Panc1 (cell line): ENCODE results near the gene CNIH2. TPM values are rescaled to one million over a fixed set of nuclear protein-coding genes. Genes with fewer than 3 reads are reported as not detected.

Experiments used
- ATAC-seq: fragments of 200-7000 bp; cut with Tn5 transposase; 2 replicates; pipeline ENCODE4 v1.9.1; 2020; ENCODE audit warnings: mild to moderate bottlenecking, moderate library complexity
- BruUV-seq: library from RNA; stranded (reverse); fragments of 400-500 nt; replicated peaks from 2 replicates; lab custom pipeline; 2021; lab: Mats Ljungman, UMichigan
- CTCF ChIA-PET: fragments of 300-600 bp; sonication (Branson Sonifier 250); formaldehyde crosslinking; loops from one replicate; lab custom pipeline; 2022; ENCODE audit warnings: antibody characterized with exemption; lab: Charles Lee
- POLR2A ChIA-PET: fragments of 300-600 bp; sonication (Branson Sonifier 250); formaldehyde crosslinking; loops from one replicate; lab custom pipeline; 2022; ENCODE audit warnings: antibody characterized with exemption; lab: Charles Lee
- DNase-seq: peaks from one replicate; pipeline ENCODE4 v3.0.0-alpha.2; 2010; ENCODE audit warnings: low read depth, low spot score
- H3K27ac ChIP-seq: 2 replicates; pipeline ENCODE4 v1.5.1; 2011; ENCODE audit warnings: mild to moderate bottlenecking, low read length, inconsistent platforms
- H3K27me3 ChIP-seq: fragments of 200-500 bp; sonication (Bioruptor generic); 2 replicates; pipeline ENCODE4 v1.6.0; 2014; ENCODE audit warnings: low read length, inconsistent platforms; ENCODE audit not compliant: control insufficient read depth, insufficient read depth
- H3K36me3 ChIP-seq: fragments of 200-500 bp; sonication (Bioruptor generic); 2 replicates; pipeline ENCODE4 v1.5.1; 2014; ENCODE audit warnings: inconsistent platforms, mild to moderate bottlenecking, low read length, moderate library complexity; ENCODE audit not compliant: control insufficient read depth, insufficient read depth
- H3K4me1 ChIP-seq: 2 replicates; pipeline ENCODE4 v1.5.1; 2011; ENCODE audit warnings: inconsistent platforms, mild to moderate bottlenecking, low read length, moderate library complexity; ENCODE audit not compliant: control insufficient read depth, insufficient read depth
- H3K4me3 ChIP-seq, 2 experiments: 2 replicates each; pipeline ENCODE4 v1.5.1; 2011 to 2012; ENCODE audit warnings: low read depth in 2 of 2, low read length in 2 of 2, mild to moderate bottlenecking in 2 of 2, inconsistent platforms in 1 of 2, moderate library complexity in 1 of 2
- H3K9me3 ChIP-seq: fragments of 200-500 bp; sonication (Bioruptor generic); 2 replicates; pipeline ENCODE4 v1.5.1; 2014; ENCODE audit warnings: low read depth, mild to moderate bottlenecking, inconsistent platforms, low read length, moderate library complexity; ENCODE audit not compliant: control insufficient read depth, insufficient read depth
- POLR2AphosphoS5 ChIP-seq: IDR thresholded peaks from 2 replicates; pipeline ENCODE4 v1.6.1; 2012; ENCODE audit warnings: mild to moderate bottlenecking, low read depth, low read length, moderate library complexity
- SIN3A ChIP-seq: IDR thresholded peaks from 2 replicates; pipeline ENCODE4 v1.6.1; 2012; ENCODE audit warnings: low read depth, mild to moderate bottlenecking, low read length, moderate library complexity, borderline replicate concordance; ENCODE audit not compliant: insufficient read depth
- TCF7L2 ChIP-seq: IDR thresholded peaks from 2 replicates; pipeline ENCODE4 v1.6.1; 2011; ENCODE audit warnings: mild to moderate bottlenecking, low read depth, low read length, inconsistent platforms
- in situ Hi-C: cut with HindIII; loops from 2 replicates; pipeline ENCODE4 v1.10.0; 2016; ENCODE audit warnings: low sequenced_read_pairs, low pct_unique_long_range_greater_than_20kb
- intact Hi-C: fragments of 100-400 bp; cut with micrococcal nuclease; formaldehyde crosslinking; loops from one replicate; pipeline ENCODE4 v1.10.0; 2022; ENCODE audit not compliant: unreplicated experiment
- total RNA-seq: library from RNA; stranded (reverse); gene quantifications from one replicate; pipeline ENCODE4 v1.2.1, GENCODE V29; 2021; ENCODE audit not compliant: unreplicated experiment
- TF ChIP-seq, protein P1 (sequence below), 2 experiments: IDR thresholded peaks; 2 replicates each; pipeline ENCODE4 v1.6.1; 2011 to 2012; ENCODE audit warnings: low read depth in 2 of 2, control low read depth in 1 of 2, low read length in 1 of 2, mild to moderate bottlenecking in 1 of 2, moderate library complexity in 1 of 2; ENCODE audit not compliant: insufficient read depth in 1 of 2
- TF ChIP-seq, protein P2 (sequence below): fragments of 450-650 bp; IDR thresholded peaks from 2 replicates; pipeline ENCODE4 v1.5.1; 2017; ENCODE audit warnings: mild to moderate bottlenecking

Gene CNIH2
- total RNA-seq, 1 experiment from 2014 or later: 9.3 TPM

DNA sequence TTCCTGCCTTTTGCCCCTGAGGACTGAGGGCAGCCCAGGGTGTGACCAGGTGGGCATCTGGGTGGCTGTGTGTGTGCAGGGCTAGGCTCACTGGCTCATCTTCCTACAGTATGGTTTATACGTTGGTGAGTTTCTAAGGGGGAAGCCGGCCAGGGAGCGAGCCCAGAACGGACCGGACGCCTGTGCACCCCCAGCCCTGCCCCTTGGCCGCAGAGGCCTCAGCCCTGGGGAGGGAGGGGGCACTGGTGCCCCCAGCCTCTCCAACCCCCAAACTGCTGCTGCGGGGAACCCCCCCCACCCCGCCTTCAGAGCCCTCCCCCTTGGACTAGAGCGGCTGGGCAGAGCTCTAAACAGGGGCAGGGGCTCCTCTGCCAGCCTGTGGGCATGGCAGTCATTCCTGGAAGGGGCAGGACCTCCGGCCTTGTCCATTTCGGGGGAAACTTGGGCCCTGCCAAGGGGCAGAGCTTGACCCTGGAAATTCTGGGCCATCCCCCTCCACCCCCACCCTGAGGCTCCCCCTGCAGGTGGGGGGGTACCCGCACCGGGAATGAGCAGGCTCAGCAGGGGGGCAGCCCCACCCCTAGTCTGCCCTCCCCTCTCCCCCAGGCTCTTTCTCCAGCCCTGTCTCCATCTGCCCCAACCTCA is 5.6 kb downstream of the CNIH2 start:
- Histone ChIP-seq H3K27ac (no peak overlapping the region), H3K4me3 (no peak overlapping the region), H3K36me3 (no peaks in the 10 kb centered on the region; the same call in none of the 2 replicates), H3K9me3 (no peaks in the 10 kb centered on the region), H3K27me3 (no peaks in the 10 kb centered on the region), H3K4me1 (peaks cover 42% of the 10 kb centered on the region)
- no peak for DNase-seq
- in situ Hi-C loops (no loop called here), intact Hi-C loops (no loop called here)
- no peak for TF ChIP-seq TCF7L2
- TF ChIP-seq, protein P1, sequence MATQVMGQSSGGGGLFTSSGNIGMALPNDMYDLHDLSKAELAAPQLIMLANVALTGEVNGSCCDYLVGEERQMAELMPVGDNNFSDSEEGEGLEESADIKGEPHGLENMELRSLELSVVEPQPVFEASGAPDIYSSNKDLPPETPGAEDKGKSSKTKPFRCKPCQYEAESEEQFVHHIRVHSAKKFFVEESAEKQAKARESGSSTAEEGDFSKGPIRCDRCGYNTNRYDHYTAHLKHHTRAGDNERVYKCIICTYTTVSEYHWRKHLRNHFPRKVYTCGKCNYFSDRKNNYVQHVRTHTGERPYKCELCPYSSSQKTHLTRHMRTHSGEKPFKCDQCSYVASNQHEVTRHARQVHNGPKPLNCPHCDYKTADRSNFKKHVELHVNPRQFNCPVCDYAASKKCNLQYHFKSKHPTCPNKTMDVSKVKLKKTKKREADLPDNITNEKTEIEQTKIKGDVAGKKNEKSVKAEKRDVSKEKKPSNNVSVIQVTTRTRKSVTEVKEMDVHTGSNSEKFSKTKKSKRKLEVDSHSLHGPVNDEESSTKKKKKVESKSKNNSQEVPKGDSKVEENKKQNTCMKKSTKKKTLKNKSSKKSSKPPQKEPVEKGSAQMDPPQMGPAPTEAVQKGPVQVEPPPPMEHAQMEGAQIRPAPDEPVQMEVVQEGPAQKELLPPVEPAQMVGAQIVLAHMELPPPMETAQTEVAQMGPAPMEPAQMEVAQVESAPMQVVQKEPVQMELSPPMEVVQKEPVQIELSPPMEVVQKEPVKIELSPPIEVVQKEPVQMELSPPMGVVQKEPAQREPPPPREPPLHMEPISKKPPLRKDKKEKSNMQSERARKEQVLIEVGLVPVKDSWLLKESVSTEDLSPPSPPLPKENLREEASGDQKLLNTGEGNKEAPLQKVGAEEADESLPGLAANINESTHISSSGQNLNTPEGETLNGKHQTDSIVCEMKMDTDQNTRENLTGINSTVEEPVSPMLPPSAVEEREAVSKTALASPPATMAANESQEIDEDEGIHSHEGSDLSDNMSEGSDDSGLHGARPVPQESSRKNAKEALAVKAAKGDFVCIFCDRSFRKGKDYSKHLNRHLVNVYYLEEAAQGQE (IDR thresholded peaks at IDR 0.05; ENCODE audit: insufficient read depth in 1 of 2, low read depth in 2 of 2, low read length in 1 of 2): no peak
- TF ChIP-seq SIN3A: no peak
- TF ChIP-seq, protein P2, sequence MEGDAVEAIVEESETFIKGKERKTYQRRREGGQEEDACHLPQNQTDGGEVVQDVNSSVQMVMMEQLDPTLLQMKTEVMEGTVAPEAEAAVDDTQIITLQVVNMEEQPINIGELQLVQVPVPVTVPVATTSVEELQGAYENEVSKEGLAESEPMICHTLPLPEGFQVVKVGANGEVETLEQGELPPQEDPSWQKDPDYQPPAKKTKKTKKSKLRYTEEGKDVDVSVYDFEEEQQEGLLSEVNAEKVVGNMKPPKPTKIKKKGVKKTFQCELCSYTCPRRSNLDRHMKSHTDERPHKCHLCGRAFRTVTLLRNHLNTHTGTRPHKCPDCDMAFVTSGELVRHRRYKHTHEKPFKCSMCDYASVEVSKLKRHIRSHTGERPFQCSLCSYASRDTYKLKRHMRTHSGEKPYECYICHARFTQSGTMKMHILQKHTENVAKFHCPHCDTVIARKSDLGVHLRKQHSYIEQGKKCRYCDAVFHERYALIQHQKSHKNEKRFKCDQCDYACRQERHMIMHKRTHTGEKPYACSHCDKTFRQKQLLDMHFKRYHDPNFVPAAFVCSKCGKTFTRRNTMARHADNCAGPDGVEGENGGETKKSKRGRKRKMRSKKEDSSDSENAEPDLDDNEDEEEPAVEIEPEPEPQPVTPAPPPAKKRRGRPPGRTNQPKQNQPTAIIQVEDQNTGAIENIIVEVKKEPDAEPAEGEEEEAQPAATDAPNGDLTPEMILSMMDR: no peak
- TF ChIP-seq POLR2AphosphoS5: no peak
- ATAC-seq: no peak
- BruUV-seq: no TSS peak
- ChIA-PET CTCF (interaction anchor here (0.6 kb wide), 1 partner anchor 470 kb away, joined by 8 read pairs; no protein-coding TSS in a partner anchor), POLR2A (interaction anchor here (0.7 kb wide), 1 partner anchor 29 kb away, joined by 3 read pairs; no protein-coding TSS in a partner anchor)

DNA sequence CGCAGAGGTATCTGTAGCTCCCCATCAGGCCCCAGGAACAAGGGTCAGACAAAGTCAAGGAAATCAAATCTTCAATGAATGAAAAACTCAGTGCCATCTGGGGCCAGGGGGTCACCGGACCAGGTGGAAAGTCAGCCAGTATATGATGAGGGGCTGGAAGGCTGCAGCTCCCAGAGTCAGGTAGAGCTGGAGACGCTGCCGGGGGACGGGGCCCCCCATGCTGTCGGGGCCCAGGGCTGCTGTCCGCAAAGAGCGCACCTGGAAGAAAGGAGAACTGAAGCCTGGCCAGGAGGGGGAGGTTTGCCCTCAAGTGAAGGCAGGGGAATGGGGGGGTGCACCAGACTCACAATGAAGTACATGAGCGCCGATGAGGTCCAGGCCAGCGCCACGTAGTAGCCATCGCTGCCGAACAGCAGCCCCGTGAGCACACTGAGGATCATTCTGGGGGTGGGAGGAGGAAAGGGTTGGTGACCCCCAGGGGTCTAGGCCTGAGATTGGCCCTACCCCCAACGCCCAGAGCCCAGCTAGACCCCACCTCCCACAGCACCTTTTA is 6.6 kb downstream of the CNIH2 start:
- no peaks in the 10 kb centered on the region for H3K9me3 ChIP-seq
- ATAC-seq (no peak), DNase-seq (no peak)
- no peaks in the 10 kb centered on the region; the same call in none of the 2 replicates for H3K36me3 ChIP-seq
- peaks cover 42% of the 10 kb centered on the region for H3K4me1 ChIP-seq
- in situ Hi-C loops (no loop called here), intact Hi-C loops (no loop called here)
- BruUV-seq: no TSS peak
- CTCF ChIA-PET: interaction anchor here (0.6 kb wide), 1 partner anchor 471 kb away, joined by 8 read pairs; no protein-coding TSS in a partner anchor
- H3K4me3 ChIP-seq: no peak overlapping the region
- TF ChIP-seq TCF7L2 (no peak), POLR2AphosphoS5 (no peak)
- TF ChIP-seq, protein P2: no peak
- POLR2A ChIA-PET: interaction anchor here (0.7 kb wide), 1 partner anchor 30 kb away, joined by 3 read pairs; no protein-coding TSS in a partner anchor
- no peaks in the 10 kb centered on the region for H3K27me3 ChIP-seq
- H3K27ac ChIP-seq: no peak overlapping the region
